ENCODE measurements around the gene ASTN1.

Gene ASTN1

GRCh38 chr1:176919386-176920378 is 244.8 kb downstream of the ASTN1 start:
- no peak for FAIRE-seq

DNA sequence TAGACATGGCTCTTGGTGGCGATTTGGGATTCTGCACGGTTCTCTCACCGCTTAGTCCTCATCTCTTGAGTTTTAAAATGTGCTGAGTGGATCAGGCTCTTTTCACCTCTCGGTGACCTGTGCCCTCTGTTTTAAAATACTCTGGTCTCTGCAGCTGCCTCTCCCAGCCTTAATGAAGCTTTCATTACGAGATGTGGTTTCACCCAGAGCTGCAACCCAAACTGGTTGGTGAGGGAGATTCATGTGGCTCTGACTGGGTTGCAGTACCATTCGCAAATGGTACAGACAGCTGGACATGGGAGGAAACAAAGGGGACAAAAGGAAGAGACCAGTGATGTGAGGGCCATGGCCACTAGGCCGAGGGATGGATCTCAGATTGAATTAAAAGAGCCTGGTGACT is 258.9 kb downstream of the ASTN1 start:
- no peak for FAIRE-seq

- no peak for FAIRE-seq
Observed at GRCh38 chr1:176904057-176904751, 260.3 kb downstream of the ASTN1 start.

DNA sequence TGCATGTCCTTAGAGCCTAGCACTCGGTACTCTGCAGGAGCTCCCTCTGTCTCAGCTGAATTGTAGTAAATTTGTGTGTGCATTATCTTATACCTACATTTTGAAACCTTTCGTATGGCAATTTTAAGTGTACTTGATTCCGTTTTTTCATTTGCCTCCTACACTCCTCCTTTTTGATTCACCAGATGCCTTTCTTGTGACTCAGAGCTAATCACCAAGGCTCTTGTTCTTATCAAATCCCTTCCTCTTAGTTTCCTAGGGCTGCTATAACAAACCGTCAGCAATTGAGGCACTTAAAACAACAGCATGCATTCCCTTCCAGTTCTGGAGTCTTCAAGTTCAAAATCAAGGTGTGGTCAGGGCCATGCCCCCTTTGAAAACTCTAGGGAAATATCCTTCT is 261.0 kb downstream of the ASTN1 start:
- FAIRE-seq: no peak

DNA sequence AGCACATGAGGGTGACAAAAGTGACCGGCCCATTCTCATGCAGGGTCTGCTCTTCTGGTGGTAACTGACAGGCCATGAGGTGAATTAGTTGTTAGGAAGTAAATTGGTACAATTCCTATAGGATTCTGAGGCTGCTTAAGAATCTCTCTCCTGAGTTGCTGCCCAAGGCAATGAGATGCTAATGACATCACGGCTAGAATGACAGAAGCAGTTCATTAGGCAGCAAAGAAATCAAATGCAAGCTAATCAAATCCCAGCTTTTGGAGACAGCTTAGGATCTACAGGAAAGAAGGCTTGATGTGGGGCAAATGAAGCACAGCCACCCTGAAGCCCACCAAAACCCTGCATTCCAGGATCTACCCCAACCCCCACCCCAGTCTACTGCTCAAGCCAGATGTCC is 265.2 kb downstream of the ASTN1 start:
- FAIRE-seq: no peak

DNA sequence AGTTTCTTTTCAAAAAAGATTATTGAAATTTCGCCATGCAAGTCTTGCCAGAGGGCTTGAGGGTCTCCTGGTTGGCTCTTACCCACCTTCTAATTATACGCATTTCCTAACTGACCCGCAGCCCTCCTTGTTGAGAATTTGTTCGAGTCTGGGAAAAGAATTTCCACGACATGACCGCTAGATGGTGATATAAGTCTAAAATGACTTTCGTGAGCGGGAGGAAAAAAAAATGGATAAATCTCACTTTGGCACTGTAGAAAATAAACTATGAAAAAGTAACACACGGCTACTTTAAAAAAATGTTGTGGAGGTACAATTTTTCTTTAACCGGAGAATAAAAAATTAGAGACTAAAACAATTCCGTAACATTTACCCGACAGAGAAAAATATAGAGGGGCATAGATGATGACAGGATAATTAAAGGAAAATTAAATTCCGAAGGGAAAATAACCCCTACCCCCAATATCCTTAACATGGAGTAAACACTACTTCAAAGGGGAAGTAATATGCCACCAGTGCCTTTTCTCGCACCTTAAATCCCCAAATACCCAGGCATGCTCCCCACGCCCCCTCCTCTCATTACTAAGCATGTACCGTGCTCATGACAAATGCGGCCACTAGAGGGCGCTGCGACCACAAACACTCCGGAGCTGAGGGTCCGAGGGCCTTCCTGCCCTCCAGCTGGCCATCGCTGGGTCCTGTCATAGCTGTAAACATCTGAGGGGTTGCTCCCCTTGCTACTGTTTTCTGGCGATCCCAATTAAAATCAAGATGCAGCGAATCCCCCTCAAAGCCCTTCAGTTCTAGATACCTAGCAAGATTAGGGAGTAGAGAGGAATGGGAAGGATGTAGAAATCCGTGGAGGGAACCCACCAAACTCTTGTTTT is 266.9 kb downstream of the ASTN1 start:
- FAIRE-seq: no peak

- FAIRE-seq: no peak
Observed at GRCh38 chr1:176896216-176896615, 268.3 kb downstream of the ASTN1 start.

GRCh38 chr1:176894450-176894849 is 270.1 kb downstream of the ASTN1 start:
- no peak for FAIRE-seq

- no peak for FAIRE-seq
Observed at GRCh38 chr1:176893625-176894352, 270.7 kb downstream of the ASTN1 start.

- no peak for FAIRE-seq
Observed at GRCh38 chr1:176888471-176889032, 276.0 kb downstream of the ASTN1 start.

- FAIRE-seq: no peak
Observed at GRCh38 chr1:176885751-176886150, 278.8 kb downstream of the ASTN1 start.

GRCh38 chr1:176885341-176885740 is 279.2 kb downstream of the ASTN1 start:
- no peak for FAIRE-seq

DNA sequence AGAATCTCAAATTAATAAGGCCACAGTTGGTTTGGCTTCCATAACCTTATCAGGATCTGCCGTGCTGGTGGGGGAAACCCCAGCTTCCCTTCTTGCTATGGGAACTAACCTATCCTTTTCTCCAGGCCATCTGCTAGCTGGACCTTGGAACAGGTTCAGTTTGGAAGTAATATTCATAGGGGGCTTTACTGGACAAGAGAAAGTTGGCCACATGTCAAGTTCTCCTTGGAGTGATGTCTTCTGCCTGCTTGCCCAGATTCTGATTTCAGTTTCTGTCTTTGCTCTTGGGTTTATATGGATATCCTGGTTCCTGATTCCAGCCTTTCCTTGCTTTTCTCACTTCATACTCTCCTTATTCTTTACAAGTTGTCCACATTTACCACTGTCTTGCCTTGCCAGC is 279.6 kb downstream of the ASTN1 start:
- no peak for FAIRE-seq

- no peak for FAIRE-seq
Observed at GRCh38 chr1:176884286-176884685, 280.2 kb downstream of the ASTN1 start.

DNA sequence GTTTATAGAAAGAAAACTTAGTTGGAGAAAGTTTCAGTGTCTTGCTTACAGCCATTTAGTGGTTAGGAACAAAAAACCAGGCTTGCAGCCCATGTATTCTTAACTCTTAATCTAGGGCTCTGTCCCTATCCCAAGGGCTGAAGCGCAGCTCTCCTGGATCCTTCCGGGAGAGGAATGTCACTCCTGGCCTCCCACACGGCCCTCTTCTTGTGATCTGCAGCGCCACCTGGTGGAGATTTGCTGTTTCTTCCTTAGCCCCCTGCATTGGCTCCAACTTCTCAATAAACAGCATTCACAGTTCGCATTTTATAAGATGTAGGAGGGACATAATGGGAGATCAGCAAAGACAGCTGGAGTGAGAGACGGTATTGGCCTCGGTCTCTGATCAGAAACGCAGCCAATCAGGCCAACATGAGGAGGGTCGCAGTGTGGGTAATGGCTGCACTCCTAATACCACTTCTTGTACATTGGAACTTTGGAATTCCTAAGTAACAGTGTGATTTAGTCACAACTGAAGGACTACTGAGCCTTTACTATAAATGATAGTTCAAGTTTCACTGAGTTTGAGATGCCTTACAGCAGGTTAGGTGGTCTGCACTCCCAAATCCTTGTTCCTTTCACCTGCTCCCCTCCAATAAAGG is 283.4 kb downstream of the ASTN1 start:
- no peak for FAIRE-seq

- FAIRE-seq: no peak
Observed at GRCh38 chr1:176879784-176880620, 284.5 kb downstream of the ASTN1 start.

- no peak for FAIRE-seq
Observed at GRCh38 chr1:176878750-176879536, 285.6 kb downstream of the ASTN1 start.

DNA sequence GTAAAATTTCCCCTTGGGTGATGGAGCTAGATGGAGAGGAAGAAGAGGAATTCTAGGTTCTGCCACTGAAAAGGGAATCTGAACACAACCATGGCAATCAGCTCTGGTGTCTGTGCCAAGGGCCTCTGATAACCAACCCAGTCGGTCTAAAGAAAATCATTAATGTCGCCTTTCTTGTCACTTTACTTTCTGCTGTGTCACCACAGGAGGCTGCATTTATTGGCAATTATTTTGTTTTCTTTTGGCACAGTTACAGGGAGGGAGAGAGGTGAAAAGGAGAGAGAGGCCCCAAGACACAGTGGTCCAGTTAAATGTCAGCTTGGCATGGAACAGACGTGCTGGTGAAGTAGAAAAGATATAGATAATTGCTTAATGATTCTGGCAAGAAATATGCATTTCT is 287.0 kb downstream of the ASTN1 start:
- FAIRE-seq: no peak

GRCh38 chr1:176876966-176877515 is 287.5 kb downstream of the ASTN1 start:
- no peak for FAIRE-seq
